Keratinocyte (primary cell): Measurements from ENCODE around the gene OCLN.

Experiments
- CTCF ChIP-seq, 3 experiments: IDR thresholded peaks in 1 of 3; conservative IDR thresholded peaks in 1 of 3; optimal IDR thresholded peaks in 1 of 3; 2 replicates in 2 of 3; 3 replicates in 1 of 3; pipeline versions ENCODE3 to v1.5.1; 2011; ENCODE audit warnings: low read length in 3 of 3, mild to moderate bottlenecking in 3 of 3, moderate library complexity in 2 of 3, control low read depth in 1 of 3, inconsistent platforms in 1 of 3; ENCODE audit not compliant: insufficient read depth in 2 of 3; ENCODE audit errors: extremely low read depth in 1 of 3
- EZH2 ChIP-seq: IDR thresholded peaks from one replicate; pipeline ENCODE4 v1.6.1; 2012; ENCODE audit warnings: inconsistent platforms, mild to moderate bottlenecking, low read length, moderate library complexity

GRCh38 chr5:69491027-69491426 is 1.6 kb upstream of the OCLN start:
- TF ChIP-seq CTCF (optimal IDR thresholded peaks at IDR 0.05 in 1 of 3, IDR thresholded peaks at IDR 0.05 in 1 of 3, conservative IDR thresholded peaks at IDR 0.05 in 1 of 3; ENCODE audit: extremely low read depth in 1 of 3, insufficient read depth in 2 of 3, low read length in 3 of 3): no peak
- no peak for TF ChIP-seq EZH2
